HG03039 (cell line): Measurements from ENCODE around the gene MAD1L1.
"Not testable (repeated sequence)": the region's sequence is repeated elsewhere in the genome, so short reads cannot be mapped to it uniquely, and the experiment has no call there.

Source experiments
- ATAC-seq: cut with Tn5 transposase; IDR thresholded peaks from one replicate; pipeline ENCODE4 v1.9.1; 2021; ENCODE audit warnings: mild to moderate bottlenecking, moderate library complexity; ENCODE audit not compliant: unreplicated experiment

The MAD1L1 gene

DNA sequence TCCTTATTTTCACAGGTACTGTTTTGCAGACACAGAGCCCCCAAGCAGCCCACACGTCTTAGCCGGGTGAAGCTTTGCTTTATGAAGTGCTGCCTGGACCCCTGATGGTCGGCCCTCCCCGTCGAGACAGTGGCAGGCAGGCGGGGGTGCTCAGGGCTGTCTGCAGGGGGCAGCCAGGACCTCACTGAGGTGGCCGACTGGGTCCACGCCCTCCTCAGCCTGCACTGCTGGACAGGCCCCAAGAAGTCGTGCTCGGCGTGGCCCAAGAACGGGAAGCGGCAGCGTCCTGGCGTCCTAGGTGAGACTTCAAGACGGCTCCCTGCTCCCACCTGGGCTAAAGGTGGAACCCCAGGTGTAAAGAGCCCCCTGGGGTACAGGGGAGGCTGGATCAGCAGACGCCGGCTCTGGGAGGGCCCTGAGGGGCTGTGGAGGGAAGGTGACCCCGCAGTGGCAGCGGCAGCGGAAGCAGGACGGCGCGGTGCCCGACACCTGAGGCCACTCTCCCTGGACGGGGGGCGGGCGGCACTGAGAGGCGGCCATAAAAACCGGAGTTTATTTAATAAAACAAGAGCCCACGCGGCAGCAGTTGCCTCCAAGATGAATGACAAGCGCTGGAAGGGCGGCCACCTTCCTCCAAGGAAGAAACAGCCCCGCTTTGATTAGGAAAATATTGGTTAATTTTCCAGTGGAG lies 383.2 kb downstream of the MAD1L1 start:
- ATAC-seq, result no peak

- ATAC-seq, result no peak
Measured at GRCh38 chr7:1848911-1849311, 383.8 kb downstream of the MAD1L1 start.

- ATAC-seq, result no peak
Measured at GRCh38 chr7:1848013-1848640, 384.6 kb downstream of the MAD1L1 start.

GRCh38 chr7:1847260-1848001 lies 385.3 kb downstream of the MAD1L1 start:
- ATAC-seq, result no peak

DNA sequence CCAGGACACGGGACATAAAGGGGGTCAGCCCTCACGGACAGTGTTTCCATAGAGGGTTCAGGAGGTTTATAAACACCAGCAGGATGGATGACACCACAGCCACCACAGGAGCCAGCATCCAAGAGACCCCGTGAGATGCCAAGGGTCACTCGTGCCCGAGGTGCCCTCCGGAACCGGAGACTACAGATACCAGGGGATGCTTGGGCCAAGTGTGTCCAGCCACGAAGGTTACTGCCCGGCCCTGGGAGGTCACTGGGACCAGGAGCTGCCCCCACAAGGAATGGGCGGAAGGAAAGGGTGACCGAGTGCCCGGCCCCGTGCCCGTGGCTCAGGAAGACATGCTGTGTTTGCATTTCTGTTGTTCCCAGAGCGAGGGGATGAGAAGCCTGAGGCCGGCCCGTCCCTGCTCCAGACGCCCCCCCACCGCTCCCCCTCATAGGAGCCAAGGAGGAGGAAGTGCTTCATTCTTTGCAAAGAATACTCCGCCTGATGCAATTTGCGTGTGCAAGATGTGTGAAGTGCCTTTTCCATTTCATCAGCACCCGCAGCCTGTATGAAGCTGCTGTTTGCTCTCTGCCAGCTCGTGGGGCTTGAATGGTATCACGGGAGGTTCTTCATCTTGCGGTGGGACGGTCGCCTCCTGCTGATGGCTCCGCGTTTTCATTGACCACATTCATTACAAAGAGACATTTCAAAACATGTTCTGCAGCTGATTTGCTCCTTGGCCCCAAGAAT lies 386.2 kb downstream of the MAD1L1 start:
- no peak for ATAC-seq

DNA sequence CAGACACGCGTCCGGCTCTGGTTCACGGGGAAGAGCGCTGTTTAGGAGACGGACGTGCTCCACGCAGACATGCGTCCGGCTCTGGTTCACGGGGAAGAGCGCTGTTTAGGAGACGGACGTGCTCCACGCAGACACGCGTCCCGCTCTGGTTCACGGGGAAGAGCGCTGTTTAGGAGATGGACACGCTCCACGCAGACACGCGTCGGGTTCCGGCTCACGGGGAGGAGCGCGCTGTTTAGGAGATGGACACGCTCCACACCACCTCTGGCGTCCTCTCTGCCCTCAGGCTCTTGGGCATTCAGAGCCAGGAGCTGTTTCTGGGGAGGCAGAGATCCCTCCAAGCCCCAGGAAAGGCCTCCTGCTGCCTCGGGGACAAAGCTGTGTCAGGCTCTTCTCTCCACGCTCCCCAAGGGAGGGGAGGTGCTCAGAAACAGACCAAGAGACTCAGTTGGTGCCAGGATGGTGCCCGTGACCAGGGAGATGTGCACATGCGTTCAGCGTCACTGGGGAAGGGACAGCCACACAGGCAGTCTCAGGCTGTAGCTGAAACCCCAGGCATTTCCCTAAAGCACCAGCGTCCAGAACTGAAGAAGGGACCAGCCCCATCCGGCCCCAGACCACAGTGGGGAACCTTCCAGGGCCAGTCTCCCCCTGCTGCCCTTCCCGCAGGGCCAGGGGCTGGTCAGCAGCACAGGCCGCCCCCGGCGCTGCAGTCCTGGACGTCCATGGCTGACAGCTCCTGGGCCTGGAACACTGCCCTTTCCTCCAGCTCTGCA lies 387.0 kb downstream of the MAD1L1 start:
- no peak for ATAC-seq

DNA sequence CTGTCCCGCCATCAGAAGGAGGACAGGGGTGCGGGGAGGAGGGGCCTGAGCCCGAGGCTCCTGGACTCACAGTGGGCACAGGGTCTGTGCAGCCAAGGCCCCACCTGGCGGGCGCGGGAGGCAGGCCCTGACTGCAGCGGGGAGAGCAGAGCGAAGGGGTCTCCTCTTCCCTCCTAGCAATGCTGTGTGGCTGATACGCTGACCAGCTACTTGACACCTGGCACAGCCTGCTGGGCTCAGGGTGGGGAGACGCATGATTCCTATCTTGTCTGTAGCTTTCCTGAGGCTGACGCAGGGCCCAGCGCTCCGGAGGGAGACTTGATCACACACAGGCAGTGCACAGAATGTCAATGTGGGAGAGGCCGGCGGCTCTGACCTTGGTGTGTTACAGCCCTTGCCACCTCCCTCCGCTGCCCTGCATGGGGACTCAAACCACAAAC lies 387.8 kb downstream of the MAD1L1 start:
- ATAC-seq, result no peak

- no peak for ATAC-seq
Measured at GRCh38 chr7:1844336-1844950, 388.3 kb downstream of the MAD1L1 start.

- no peak for ATAC-seq
Measured at GRCh38 chr7:1843921-1844335, 388.8 kb downstream of the MAD1L1 start.

DNA sequence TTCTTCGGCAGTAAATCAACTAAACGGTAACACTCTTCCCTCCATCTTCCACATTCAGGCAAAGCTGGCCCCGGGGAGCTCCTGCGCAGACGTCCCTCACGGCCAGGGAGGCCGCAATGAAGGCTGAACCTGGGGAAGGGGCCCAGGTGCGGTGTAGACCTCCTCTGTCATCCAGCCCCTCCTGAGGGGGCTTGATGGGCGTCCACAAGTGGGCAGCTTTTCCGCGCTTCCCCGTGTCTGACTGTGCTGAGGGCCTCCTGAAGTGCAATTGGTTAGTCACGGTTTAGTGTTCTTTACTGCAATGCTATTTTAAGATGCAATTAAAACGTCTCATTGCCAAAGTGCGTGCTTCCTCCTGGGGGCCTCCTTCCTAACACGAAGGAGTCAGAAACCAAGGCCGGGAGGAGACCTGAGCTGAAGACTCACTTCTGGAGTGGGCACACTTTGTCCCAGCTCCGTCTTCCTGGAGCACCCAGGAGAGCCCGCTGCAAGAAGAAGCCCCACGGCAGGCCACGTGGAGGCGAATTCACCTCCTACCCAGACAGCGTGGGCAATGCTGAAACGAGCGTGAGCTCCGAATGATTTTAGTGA lies 389.4 kb downstream of the MAD1L1 start:
- ATAC-seq, result no peak

DNA sequence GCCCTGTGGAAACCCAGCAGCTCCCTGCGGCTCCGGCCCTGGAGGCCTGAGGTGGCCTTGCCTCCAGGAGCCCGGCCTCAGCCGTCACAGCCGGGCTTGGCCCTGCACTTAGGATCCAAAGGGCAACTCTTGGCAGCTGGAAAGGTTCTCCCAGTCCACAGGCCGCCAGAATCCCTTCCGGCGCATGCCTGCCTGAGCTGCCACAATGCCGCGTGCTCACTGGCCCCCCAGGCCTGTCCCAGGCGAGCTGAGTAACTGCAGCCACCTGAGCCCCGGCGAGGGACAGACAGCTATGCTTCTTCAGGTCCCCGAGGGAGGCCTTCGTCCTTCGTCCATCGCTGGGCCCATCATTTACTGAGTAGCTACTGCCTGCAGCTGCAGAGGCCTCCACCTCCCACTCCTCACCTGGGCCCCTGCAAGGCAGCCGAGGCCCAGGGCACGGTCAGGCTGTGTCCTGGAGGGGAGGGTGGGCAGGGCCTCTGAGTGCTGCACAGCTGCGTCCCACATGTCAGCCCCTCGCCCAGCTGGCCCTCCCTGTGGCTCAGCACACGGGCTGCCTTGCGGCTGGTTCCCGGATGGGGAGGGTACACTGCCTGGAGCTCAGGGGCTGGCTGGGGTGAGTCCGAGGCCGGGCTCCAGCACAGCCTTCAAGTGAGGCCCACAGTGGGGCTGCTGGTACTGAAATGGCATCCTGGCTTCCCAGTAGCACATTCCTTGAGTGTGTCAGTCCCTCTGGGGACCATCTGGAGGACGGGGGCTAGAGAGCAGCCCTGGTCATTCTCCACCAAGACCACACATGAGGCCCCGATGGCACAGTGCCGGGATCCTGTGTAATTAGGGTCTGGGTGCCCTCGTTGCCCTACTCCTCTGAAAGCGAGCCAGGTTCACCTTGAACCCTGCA lies 390.2 kb downstream of the MAD1L1 start:
- ATAC-seq, result no peak

- not testable (repeated sequence) for ATAC-seq
Measured at GRCh38 chr7:1841286-1842021, 391.3 kb downstream of the MAD1L1 start.

- ATAC-seq, result not testable (repeated sequence)
Measured at GRCh38 chr7:1840744-1841143, 392.0 kb downstream of the MAD1L1 start.

GRCh38 chr7:1839701-1840100 lies 393.0 kb downstream of the MAD1L1 start:
- ATAC-seq, result no peak

GRCh38 chr7:1838911-1839531 lies 393.7 kb downstream of the MAD1L1 start:
- not testable (repeated sequence) for ATAC-seq

GRCh38 chr7:1838544-1838872 lies 394.2 kb downstream of the MAD1L1 start:
- not testable (repeated sequence) for ATAC-seq

GRCh38 chr7:1837696-1838543 lies 394.8 kb downstream of the MAD1L1 start:
- not testable (repeated sequence) for ATAC-seq
